ELF-1 (cell line): ENCODE results near the gene BCAS3.
A peak's percentile ranks its signal among the peaks of the same experiment; 100 is the strongest.
"Not testable (repeated sequence)": the region's sequence is repeated elsewhere in the genome, so short reads cannot be mapped to it uniquely, and the experiment has no call there.

Experiments used
- DNase-seq: peaks from one replicate; pipeline ENCODE4 v3.0.0-alpha.2; 2016; ENCODE audit warnings: low read depth, low spot score

BCAS3 gene

DNA sequence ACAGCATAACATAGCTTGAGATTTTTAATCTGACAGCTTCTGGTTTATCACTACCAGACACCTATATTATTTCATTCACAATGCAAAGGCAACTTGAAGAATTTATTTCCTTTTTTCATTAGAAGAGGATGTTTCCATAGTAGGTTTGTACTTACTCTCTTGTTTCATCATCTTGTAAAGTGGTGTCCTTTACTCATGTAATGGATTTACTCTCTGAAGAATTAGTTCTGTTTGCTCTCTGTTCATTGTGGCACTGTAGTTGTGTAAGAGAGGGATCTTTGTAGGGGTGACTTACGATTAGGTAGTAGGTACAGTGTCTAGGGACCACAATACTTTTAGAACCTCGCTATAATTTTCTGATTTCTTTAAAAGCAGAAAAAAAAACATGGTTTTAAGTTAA, 256.1 kb downstream of the BCAS3 start:
- no peak for DNase-seq

DNA sequence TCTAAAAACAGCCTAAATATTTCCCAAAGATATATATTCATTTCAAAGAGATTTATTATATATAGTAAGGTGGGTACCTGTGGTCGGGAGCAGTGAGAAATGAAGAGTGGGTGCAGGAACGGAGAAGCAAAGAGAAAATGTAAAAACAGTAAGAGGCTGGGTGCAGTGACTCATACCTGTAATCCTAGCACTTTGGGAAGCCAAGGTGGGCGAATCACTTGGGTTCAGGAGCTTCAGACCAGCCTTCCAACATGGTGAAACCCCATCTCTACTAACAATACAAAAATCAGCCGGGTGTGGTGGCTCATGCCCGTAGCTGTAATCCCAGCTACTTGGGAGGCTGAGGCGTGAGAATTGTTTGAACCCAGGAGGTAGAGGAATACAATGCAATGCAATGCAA, 257.1 kb downstream of the BCAS3 start:
- DNase-seq = no peak

DNA sequence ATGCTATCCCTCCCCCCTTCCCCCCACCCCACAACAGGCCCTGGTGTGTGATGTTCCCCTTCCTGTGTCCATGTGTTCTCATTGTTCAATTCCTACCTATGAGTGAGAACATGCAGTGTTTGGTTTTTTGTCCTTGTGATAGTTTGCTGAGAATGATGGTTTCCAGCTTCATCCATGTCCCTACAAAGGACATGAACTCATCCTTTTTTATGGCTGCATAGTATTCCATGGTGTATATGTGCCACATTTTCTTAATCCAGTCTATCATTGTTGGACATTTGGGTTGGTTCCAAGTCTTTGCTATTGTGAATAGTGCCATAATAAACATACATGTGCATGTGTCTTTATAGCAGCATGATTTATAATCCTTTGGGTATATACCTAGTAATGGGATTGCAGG, 258.3 kb downstream of the BCAS3 start:
- not testable (repeated sequence) for DNase-seq

DNA sequence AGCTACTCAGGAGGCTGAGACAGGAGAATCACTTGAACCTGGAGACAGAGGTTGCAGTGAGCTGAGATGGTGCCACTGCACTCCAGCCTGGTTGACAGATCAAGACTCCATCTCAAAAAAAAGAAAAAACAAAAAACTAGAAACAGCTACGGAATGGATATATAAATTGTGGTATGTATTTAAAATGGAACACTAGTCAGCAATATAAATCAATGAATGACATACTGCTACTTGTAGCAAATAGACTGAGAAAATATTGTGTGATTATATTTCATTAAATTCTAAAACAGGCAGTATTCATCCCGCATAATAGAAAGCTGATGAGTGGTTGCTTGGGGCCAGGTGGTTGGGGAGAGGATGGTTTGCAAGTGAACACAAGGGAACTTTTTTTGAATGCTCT, 261.7 kb downstream of the BCAS3 start:
- no peak for DNase-seq

DNA sequence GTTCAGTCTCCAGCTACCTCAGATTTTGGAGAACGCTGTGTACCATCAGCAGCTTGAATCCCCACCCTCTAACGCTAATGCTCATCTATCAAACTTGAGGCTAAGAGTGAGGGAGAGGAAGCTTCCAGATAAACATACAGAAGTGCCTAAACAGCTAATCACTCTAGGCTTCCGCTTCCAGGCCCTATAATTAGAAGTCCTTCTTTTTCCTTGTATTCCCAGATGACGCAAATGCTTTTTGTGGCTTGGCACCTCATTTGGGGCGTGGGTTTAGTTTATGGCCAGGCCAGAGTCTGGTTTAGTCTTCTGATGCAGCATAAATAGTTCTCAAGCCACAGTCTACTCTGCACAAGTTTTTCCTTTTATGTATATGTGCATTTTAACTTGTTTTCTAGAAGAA, 263.4 kb downstream of the BCAS3 start:
- DNase-seq = no peak

DNA sequence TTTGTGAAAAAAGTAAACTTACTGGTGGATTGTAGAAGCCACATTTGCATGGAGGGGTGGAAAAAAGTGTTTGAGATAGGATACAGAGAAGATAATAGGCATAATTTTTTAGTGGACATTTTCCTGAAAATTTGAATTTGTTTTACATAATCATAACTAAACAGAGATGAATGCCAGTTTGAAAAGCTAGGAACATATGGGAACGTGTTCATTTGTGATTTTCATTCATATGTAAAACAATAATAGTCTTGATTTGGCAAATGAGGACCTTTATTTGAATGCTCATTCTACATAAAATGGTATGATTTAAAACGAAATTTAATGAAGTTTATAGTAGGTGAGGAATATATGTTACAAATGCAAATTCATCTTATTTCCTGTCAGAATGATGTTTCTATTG, 263.9 kb downstream of the BCAS3 start:
- DNase-seq = no peak

DNA sequence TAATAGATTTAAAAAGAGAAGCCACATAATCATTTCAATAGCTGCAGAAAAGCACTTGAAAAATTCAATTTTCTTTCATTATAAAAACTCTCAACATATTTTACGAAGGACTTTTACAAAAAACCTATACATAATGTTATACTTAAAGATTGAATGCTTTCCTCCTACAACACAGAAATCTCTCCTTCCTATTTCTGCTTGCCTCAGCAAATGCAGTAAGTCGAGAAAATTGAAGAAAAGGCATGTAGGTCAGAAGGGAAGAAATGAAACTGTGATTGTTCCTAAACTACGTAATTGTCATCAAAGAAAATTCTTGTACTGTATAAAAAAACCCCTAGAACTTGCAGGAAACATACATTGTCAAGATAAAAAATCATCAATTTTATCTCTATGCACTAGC, 267.1 kb downstream of the BCAS3 start:
- no peak for DNase-seq

DNA sequence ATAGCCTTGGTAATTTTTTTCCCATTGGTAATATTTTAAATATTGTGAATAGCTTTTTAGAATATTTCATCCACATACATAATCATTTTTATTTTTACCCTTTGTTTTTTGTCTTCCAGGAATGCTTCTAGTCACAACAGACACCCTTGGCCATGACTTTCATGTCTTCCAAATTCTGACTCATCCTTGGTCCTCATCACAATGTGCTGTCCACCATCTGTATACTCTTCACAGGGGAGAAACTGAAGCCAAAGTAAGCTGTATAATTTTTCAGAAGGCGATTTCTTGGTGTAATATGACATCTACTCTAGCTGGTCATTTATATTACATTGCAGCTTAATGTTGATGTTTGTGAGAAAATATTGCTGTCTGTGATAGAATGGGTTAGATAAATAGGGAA, 269.4 kb downstream of the BCAS3 start:
- DNase-seq = no peak

DNA sequence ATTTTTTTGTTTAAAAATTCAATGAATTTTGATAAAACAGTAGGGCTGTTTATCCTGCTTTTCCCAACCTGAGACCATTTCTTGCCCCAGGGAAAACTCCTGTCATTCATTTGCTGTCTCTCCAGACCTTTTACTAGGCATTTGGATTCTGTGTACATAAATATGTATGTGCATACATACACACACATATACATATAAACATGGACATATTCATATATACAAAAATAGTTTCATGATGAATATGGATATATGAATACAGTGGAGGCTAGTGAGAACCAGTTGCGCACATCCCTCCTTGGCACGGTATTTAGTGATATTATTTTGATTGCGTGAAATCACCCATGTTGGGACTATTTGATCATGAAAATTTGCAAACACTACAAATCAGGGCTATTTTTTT, 269.9 kb downstream of the BCAS3 start:
- no peak for DNase-seq

DNA sequence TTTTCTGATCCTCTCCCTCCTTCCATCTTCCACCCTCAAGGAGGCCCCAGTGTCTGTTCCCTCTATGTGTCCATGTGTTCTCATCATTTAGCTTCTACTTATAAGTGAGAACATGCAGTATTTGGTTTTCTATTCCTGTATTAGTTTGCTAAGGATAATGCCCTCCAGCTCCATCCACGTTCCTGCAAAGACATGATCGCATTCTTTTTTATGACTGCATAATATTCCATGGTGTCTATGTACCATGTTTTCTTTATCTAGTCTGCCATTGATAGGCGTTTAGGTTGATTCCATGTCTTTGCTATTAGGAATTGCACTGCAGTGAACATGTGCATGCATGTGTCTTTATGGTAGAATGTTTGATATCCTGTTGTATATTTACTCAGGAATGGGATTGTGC, 275.1 kb downstream of the BCAS3 start:
- DNase-seq = no peak

DNA sequence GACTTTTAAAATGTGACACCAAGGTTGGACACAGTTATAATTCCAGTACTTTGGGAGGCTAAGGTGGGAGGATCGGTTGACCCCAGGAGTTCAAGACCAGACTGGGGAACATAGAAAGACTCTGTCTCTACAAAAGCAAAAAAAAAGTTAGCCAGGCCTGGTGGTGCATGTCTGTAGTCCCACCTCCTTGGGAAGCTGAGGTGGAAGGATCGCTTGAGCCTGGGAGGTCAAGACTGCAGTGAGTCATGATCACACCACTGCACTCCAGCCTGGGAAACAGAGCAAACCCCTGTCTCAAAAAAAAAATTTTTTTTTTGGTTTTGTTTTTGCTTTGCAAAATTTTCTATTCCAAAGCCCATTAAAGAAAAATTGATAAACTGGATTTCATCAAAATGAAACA, 281.4 kb downstream of the BCAS3 start:
- DNase-seq = no peak

DNA sequence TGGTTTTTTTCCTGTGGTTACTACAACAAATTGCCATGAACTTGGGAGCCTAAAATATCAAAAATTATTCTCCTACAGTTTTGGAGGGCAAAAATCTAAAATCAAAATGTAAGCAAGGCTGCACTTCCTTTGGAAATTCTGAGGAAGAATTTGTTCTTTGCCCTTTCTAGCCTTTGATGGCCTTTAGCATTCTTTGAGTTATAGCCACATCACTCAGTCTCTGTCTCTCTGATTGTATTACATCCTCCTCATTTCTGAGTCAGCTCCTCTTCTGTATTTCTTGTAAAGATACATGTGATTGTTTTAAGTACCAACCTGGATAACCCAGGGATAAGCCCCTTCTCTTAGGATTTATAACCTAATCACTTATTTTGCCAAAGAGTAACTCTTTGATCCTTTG, 282.0 kb downstream of the BCAS3 start:
- DNase-seq = no peak

DNA sequence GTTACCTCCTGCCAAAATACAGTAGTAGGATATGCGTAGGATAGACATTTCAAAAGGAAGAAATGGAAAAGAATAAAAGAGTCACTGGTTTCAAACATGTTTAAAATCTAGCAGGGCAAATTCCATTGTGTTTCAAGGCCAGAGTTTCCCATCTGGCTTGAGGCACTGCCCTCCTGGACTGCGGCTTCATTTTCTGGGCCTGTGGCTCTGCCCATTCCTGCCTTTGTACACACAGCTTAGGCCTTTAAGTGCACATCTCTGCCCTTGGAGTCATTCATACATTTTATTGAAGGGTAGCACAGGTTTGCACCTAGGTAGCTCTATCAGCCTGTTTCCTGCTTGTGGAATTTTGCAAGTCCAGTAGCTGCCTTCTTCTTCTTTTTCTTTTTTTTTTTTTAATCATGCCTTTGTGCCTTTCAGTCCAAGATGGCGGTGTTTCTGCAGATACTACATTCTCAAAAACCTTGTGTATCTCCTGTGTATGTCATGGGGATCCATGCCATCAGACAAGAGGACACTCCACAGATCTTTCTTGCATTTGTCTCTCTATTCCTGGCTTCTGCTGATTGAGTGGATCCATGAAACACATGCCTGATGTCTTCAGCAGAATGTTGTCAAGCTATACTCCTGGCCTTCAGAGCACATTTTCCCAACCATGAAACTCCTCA, 282.9 kb downstream of the BCAS3 start:
- DNase-seq = no peak

DNA sequence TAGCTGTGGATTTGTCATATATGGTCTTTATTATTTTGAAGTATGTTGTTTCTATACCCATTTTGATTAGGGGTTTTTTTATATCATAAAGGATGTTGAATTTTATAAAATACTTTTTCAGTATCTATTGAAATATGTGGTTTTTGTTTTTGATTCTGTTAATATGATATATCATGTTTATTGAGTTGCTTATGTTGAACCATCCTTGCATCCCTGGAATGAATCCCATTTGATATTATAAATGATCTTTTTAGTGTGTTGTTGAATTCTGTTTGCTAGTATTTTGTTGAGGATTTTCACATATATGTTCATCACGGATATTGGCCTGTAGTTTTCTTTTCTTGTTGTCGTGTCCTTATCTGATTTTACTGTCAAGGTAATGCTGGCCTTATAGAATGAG, 286.5 kb downstream of the BCAS3 start:
- DNase-seq = no peak

DNA sequence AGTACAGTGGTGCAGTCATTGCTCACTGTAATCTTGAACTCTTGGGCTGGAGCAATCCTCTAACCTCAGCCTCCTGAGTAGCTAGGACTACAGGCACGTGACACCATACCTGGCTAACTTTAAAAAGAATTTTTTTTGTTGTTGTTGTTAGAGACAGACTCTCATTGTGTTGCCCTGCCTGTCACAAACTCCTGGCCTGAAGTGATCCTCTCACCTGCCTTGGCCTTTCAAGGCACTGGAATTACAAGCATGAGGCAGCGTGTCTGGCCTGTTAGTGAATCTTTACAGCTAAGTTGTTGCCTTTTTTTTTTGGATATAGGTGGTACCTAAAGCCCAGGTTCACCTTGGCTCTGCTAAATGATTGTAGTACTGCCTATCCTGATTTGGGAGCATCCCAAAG, 290.6 kb downstream of the BCAS3 start:
- no peak for DNase-seq

DNA sequence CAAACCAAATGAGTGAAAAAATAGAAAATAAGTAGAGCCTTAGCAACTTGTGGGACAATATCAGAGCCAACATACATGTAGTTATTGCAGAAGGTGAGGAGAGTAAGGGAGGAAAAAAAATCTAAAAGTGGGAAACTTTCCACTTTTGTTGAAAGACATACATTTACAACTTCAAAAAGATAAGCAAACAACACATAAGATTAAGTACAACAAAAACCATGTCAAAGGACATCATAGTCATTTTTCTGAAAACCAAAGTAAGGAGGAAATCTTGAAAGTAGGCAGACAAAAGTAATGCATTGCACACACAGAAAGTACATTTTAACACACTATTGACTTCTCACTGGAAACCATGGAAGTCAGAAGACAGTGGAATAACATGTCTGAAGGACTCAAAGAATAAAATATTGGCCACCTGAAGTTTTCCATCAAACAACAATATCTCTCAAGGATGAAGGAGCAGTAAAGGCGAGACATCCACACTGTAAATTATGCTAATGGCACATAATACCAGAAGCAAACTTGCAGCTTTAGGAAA, 291.9 kb downstream of the BCAS3 start:
- DNase-seq = no peak

DNA sequence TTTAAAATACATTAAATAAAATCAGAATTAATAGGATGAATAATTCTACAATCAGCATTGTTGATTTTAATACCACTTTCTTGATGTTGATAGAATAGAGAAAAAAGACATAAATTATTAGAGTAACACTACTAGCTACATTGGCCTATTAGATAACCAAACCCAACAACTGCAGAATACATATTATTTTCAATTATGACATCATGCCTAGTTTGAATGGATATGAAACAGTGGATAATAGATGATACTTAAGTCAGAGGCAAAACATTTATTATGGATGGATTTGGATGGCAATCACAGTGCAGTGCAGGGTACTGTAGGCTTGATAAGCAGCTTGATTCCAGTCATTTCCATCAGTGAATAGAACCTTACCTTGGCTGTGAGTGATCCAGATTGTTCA, 293.1 kb downstream of the BCAS3 start:
- DNase-seq = no peak

DNA sequence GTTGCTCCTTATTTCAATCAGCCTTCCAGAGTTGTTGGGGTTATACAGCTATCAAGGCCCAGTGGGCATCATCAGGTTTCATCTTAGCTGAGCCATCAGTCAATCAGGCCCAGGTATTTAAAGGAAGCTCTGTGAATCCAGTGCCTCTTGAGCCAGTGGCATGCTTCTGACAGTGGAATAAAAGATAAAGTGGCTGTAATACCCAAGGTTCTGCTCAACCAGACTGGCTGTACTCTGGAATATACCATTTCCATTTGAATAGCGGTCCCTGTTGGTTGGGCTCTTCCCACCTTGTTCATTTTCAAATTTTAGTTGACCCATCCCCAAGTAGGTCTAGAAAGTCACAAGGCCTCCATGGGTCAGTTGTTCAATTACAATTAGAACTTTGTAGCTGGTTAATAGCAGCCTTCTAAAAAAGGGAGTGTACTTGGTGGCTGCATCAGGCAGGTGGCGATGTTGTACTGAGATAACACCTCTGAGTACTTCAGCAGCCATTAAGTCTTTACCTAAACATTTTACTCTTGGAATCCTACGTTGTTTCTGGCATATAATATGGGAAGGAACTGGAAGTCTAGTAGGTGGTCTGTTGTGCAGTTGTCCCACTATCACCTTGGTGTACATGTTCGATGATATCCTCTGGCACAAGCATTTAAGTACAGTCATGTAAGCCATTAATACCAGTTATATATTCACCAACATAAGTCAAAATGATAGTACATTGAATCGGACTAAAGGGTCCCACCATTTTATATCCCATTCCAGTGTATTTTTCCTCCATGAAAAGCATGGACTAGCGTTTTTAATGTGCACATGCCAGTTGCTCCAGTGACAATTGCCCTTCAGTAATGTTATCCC, 294.1 kb downstream of the BCAS3 start:
- DNase-seq = peak; percentile 30

DNA sequence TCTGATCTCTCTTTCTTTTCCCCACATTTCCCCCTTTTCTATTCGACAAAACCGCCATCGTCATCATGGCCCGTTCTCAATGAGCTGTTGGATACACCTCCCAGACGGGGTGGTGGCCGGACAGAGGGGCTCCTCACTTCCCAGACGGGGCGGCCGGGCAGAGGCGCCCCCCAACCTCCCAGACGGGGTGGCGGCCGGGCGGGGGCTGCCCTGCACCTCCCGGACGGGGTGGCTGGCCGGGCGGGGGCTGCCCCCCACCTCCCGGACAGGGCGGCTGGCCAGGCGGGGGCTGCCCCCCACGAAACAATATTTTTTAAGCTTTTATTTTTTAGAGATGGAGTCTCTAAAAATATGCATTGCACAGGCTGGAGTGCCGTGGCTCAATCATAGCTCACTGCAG, 299.2 kb downstream of the BCAS3 start:
- not testable (repeated sequence) for DNase-seq

DNA sequence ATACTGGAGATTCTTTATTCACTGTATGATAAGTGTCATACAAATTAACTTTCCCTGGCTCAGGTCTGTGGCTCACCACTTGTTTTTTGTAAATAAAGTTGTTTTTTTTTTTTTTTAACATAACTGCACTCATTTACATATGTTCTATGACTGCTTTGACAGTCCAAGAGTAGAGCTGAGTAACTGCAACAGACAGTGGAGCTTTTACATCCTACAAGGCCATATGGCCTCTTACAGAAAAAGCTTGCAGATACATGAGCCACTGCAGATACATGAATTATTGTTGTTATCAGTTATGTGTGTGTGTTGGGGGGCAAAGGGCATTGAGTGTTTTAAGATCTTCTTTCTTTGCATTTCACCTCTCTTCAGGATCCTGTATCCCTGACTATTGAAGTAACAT, 311.7 kb downstream of the BCAS3 start:
- no peak for DNase-seq

DNA sequence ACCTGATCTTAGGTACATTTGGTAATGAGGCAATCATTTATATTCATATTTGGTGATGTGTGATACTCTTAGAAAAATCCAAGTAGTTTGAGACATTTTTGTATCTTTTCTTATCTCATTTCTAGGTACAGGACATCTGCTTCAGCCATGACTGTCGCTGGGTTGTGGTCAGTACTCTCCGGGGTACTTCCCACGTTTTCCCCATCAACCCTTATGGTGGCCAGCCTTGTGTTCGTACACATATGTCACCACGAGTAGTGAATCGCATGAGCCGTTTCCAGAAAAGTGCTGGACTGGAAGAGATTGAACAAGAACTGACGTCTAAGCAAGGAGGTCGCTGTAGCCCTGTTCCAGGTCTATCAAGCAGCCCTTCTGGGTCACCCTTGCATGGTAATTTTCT, 312.2 kb downstream of the BCAS3 start:
- DNase-seq = no peak

DNA sequence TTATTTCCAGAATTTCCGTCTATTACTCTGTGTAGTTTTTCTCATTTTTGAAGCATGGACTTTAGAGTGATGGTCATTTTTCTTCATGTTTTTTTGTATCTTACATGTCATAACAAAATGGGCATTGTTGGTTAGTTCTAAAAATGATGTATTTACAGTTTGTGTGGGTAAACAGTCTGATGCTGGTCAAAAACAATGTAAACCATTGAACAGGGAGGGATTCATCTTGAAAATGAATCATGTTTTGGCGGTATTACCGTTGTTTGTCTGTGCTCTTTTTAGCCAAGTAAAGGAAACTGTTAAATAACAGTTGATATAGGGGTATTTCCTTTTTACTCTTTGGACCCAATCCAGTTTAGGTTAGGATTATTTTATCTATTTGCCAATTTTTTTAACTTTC, 315.8 kb downstream of the BCAS3 start:
- DNase-seq = no peak

DNA sequence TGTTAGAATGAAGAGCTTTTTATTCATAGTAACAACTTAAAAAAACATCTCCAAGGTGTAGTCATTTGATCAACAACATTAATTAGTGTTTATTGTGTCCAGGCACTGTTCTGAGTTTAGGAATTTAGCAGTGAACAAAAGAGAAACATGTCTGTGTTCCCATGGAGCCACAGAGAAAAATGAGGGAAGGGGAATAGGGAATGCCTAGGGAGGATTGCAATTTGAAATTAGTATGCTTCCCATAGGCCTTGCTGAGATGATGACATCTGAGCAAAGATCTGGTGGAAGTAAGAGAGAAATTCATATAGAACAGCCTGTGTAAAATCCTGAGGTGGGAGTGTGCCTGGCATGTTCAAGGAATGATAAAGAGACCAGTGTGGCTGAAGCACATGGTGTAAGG, 318.0 kb downstream of the BCAS3 start:
- DNase-seq = no peak
